ENCODE measurements around the gene GRID2. TPM values are rescaled to one million over a fixed set of nuclear protein-coding genes. Genes with fewer than 3 reads are reported as not detected.

GRID2 gene
- polyA plus RNA-seq, 1 of the 3 experiments (the other 2 are of a cell fraction), result not detected

GRCh38 chr4:92735025-92735665 lies 431.4 kb downstream of the GRID2 start:
- no peaks in the 10 kb centered on the region for H3F3A ChIP-seq (replicated peaks; ENCODE audit: insufficient read depth)
- ChIA-PET POLR2A (no interaction called here), CTCF (interaction anchor here (0.9 kb wide), 2 partner anchors 8 to 17 kb away, joined by 3 read pairs; no protein-coding TSS in a partner anchor)
- H3K9me3 ChIP-seq, result no peaks in the 10 kb centered on the region
- no peaks in the 10 kb centered on the region for H3K27me3 ChIP-seq (ENCODE audit: insufficient read depth)
- H3K4me3 ChIP-seq (ENCODE audit: low read depth in 2 of 2, low read length in 1 of 2), result no peak overlapping the region
- no peaks in the 10 kb centered on the region for H3K79me2 ChIP-seq (ENCODE audit: insufficient read depth)
- H3K36me3 ChIP-seq (replicated peaks in 1 of 2; ENCODE audit: control insufficient read depth in 1 of 2, insufficient read depth in 2 of 2, low read length in 1 of 2), result no peaks in the 10 kb centered on the region
- TF ChIP-seq NRF1 (IDR thresholded peaks at IDR 0.05; ENCODE audit: low read depth, low read length) (no peak), PBX3 (IDR thresholded peaks at IDR 0.05) (no peak), CTCF (IDR thresholded peaks at IDR 0.05) (peak; percentile 27; the same call in 1 of the 2 replicates), RFX5 (IDR thresholded peaks at IDR 0.05; ENCODE audit: low read length) (no peak)
- TF ChIP-seq, protein P1, sequence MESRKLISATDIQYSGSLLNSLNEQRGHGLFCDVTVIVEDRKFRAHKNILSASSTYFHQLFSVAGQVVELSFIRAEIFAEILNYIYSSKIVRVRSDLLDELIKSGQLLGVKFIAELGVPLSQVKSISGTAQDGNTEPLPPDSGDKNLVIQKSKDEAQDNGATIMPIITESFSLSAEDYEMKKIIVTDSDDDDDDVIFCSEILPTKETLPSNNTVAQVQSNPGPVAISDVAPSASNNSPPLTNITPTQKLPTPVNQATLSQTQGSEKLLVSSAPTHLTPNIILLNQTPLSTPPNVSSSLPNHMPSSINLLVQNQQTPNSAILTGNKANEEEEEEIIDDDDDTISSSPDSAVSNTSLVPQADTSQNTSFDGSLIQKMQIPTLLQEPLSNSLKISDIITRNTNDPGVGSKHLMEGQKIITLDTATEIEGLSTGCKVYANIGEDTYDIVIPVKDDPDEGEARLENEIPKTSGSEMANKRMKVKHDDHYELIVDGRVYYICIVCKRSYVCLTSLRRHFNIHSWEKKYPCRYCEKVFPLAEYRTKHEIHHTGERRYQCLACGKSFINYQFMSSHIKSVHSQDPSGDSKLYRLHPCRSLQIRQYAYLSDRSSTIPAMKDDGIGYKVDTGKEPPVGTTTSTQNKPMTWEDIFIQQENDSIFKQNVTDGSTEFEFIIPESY (IDR thresholded peaks at IDR 0.05; ENCODE audit: borderline replicate concordance, low read depth), result no peak
- no peak overlapping the region for H2AFZ ChIP-seq (ENCODE audit: low read depth)
- DNase-seq, result no peak
- no peaks in the 10 kb centered on the region for H3K4me1 ChIP-seq (ENCODE audit: control insufficient read depth in 1 of 2, insufficient read depth in 2 of 2, low read depth in 1 of 2, low read length in 1 of 2)
- no peaks in the 10 kb centered on the region for H3K9me2 ChIP-seq
- H3K9ac ChIP-seq, result no peak overlapping the region
- WGBS (ENCODE audit: low lambda C conversion rate), result 58% methylated on average over 2 of the region's 2 CpGs
- no peaks in the 10 kb centered on the region for H4K20me1 ChIP-seq (ENCODE audit: insufficient read depth)
- no peak overlapping the region for H3K4me2 ChIP-seq
- H3K27ac ChIP-seq (ENCODE audit: low read depth in 2 of 2, low read length in 1 of 2), result no peak overlapping the region

- DNase-seq, result no peak
- Histone ChIP-seq H3K79me2 (ENCODE audit: insufficient read depth) (no peaks in the 10 kb centered on the region), H3K9me3 (no peaks in the 10 kb centered on the region), H3K9ac (no peak overlapping the region), H3K36me3 (replicated peaks in 1 of 2; ENCODE audit: control insufficient read depth in 1 of 2, insufficient read depth in 2 of 2, low read length in 1 of 2) (no peaks in the 10 kb centered on the region), H3K4me2 (no peak overlapping the region), H2AFZ (ENCODE audit: low read depth) (no peak overlapping the region), H3K4me1 (ENCODE audit: control insufficient read depth in 1 of 2, insufficient read depth in 2 of 2, low read depth in 1 of 2, low read length in 1 of 2) (no peaks in the 10 kb centered on the region), H3F3A (replicated peaks; ENCODE audit: insufficient read depth) (no peaks in the 10 kb centered on the region), H3K9me2 (no peaks in the 10 kb centered on the region), H3K4me3 (ENCODE audit: low read depth in 2 of 2, low read length in 1 of 2) (no peak overlapping the region), H4K20me1 (ENCODE audit: insufficient read depth) (no peaks in the 10 kb centered on the region), H3K27me3 (ENCODE audit: insufficient read depth) (no peaks in the 10 kb centered on the region), H3K27ac (ENCODE audit: low read depth in 2 of 2, low read length in 1 of 2) (no peak overlapping the region)
- CTCF ChIA-PET, result interaction anchor here (0.9 to 1.0 kb wide), 2 partner anchors 13 to 914 kb away, joined by 3 read pairs; no protein-coding TSS in a partner anchor
- POLR2A ChIA-PET, result no interaction called here
- TF ChIP-seq RCOR1 (IDR thresholded peaks at IDR 0.05; ENCODE audit: low read length) (no peak), GABPA (IDR thresholded peaks at IDR 0.05; ENCODE audit: low read depth) (no peak), ELF1 (IDR thresholded peaks at IDR 0.05) (no peak), SIN3A (IDR thresholded peaks at IDR 0.05; ENCODE audit: borderline replicate concordance, low read depth, low read length) (no peak), TCF12 (IDR thresholded peaks at IDR 0.05) (no peak), EZH2phosphoT487 (IDR thresholded peaks at IDR 0.05; ENCODE audit: borderline replicate concordance, low read depth) (no peak), USF1 (IDR thresholded peaks at IDR 0.05; ENCODE audit: borderline replicate concordance, low read depth) (no peak), SMC3 (IDR thresholded peaks at IDR 0.05; ENCODE audit: low read depth, low read length) (no peak), TEAD4 (IDR thresholded peaks at IDR 0.05; ENCODE audit: borderline replicate concordance, insufficient read depth) (no peak), FOXJ3 (CRISPR knock-in tag; IDR thresholded peaks at IDR 0.05) (no peak), JUND (IDR thresholded peaks at IDR 0.05) (no peak)
- TF ChIP-seq, protein P2, sequence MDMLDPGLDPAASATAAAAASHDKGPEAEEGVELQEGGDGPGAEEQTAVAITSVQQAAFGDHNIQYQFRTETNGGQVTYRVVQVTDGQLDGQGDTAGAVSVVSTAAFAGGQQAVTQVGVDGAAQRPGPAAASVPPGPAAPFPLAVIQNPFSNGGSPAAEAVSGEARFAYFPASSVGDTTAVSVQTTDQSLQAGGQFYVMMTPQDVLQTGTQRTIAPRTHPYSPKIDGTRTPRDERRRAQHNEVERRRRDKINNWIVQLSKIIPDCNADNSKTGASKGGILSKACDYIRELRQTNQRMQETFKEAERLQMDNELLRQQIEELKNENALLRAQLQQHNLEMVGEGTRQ (IDR thresholded peaks at IDR 0.05; ENCODE audit: borderline replicate concordance, low read depth, low read length), result no peak
- TF ChIP-seq, protein P1 (IDR thresholded peaks at IDR 0.05; ENCODE audit: borderline replicate concordance, low read depth), result no peak
These were observed 456.7 kb downstream of the GRID2 start for GRCh38 chr4:92760433-92760832.

Data from SK-N-SH (cell line).